Endothelial cell of umbilical vein (primary cell): Measurements from ENCODE around the gene FRS3. TPM values are rescaled to one million over a fixed set of nuclear protein-coding genes. Genes with fewer than 3 reads are reported as not detected.
A peak's percentile ranks its signal among the peaks of the same experiment; 100 is the strongest.

Experiments used
- BruUV-seq: library from RNA; stranded (reverse); fragments of 400-500 nt; replicated peaks from 2 replicates; lab custom pipeline; 2021; lab: Mats Ljungman, UMichigan
- CTCF ChIA-PET: fragments of 300-600, 350-600 bp; sonication (Branson Sonifier 250); formaldehyde crosslinking; loops from one replicate; lab custom pipeline; 2021; ENCODE audit warnings: antibody characterized with exemption, inconsistent platforms; lab: Charles Lee
- POLR2A ChIA-PET: fragments of 300-600, 350-600 bp; sonication (Branson Sonifier 250); formaldehyde crosslinking; loops from one replicate; lab custom pipeline; 2021; ENCODE audit warnings: antibody characterized with exemption, inconsistent platforms; lab: Charles Lee
- DNase-seq: peaks from one replicate; pipeline ENCODE4 v3.0.0-alpha.2; 2011; ENCODE audit warnings: low read depth, low spot score
- FAIRE-seq: peaks from 2 replicates; lab custom pipeline; 2011; peaks lifted over from hg19 to GRCh38; lab: Jason Lieb, UNC
- H2AFZ ChIP-seq: 2 replicates; pipeline ENCODE4 v1.6.0; 2012; ENCODE audit warnings: low read depth, low read length, control low read depth, inconsistent platforms
- H3K27ac ChIP-seq: 2 replicates; pipeline ENCODE4 v1.5.1; 2011; ENCODE audit warnings: low read depth, mild to moderate bottlenecking, control low read depth, low read length, moderate library complexity; ENCODE audit not compliant: insufficient read depth
- H3K27me3 ChIP-seq, 2 experiments: 2 replicates each; pipeline versions ENCODE4 v1.6.0 to v1.6.1; 2011; ENCODE audit warnings: low read length in 2 of 2, mixed read lengths in 1 of 2; ENCODE audit not compliant: control insufficient read depth in 2 of 2, insufficient read depth in 2 of 2
- H3K36me3 ChIP-seq, 2 experiments: 2 replicates in 1 of 2; 3 replicates in 1 of 2; pipeline ENCODE4 v1.5.1; 2011; ENCODE audit warnings: low read length in 2 of 2, mild to moderate bottlenecking in 1 of 2, moderate library complexity in 1 of 2; ENCODE audit not compliant: control insufficient read depth in 2 of 2, insufficient read depth in 2 of 2; ENCODE audit errors: extremely low read depth in 1 of 2
- H3K4me1 ChIP-seq: 3 replicates; pipeline ENCODE4 v1.5.1; 2011; ENCODE audit warnings: mild to moderate bottlenecking, low read length; ENCODE audit not compliant: control insufficient read depth, insufficient read depth; ENCODE audit errors: extremely low read depth
- H3K4me2 ChIP-seq: 2 replicates; pipeline ENCODE4 v1.6.1; 2011; ENCODE audit warnings: low read length, control low read depth, mixed read lengths; ENCODE audit not compliant: insufficient read depth
- H3K4me3 ChIP-seq, 3 experiments: fragments of 200-600 bp in 1 of 3; sonication (generic), shearing (Covaris generic) in 1 of 3; replicated peaks in 1 of 3; 2 replicates each; pipeline ENCODE4 v1.5.1; 2011 to 2016; ENCODE audit warnings: control low read depth in 3 of 3, low read length in 3 of 3, mild to moderate bottlenecking in 2 of 3, inconsistent platforms in 1 of 3, low read depth in 1 of 3, moderate library complexity in 1 of 3; ENCODE audit not compliant: insufficient read depth in 1 of 3
- H3K79me2 ChIP-seq: 2 replicates; pipeline ENCODE4 v1.6.0; 2012; ENCODE audit warnings: low read length, inconsistent platforms; ENCODE audit not compliant: control insufficient read depth, insufficient read depth
- H3K9ac ChIP-seq: replicated peaks from 2 replicates; pipeline ENCODE3; 2011; ENCODE audit warnings: low read length, control low read depth; ENCODE audit not compliant: insufficient read depth; ENCODE audit errors: extremely low read depth
- H3K9me1 ChIP-seq: replicated peaks from 3 replicates; pipeline ENCODE4 v1.6.0; 2011; ENCODE audit warnings: mild to moderate bottlenecking, low read length; ENCODE audit not compliant: control insufficient read depth, insufficient read depth; ENCODE audit errors: extremely low read depth
- H3K9me3 ChIP-seq: replicated peaks from 2 replicates; pipeline ENCODE4 v1.5.1; 2012; ENCODE audit warnings: low read length, inconsistent platforms; ENCODE audit not compliant: control insufficient read depth, insufficient read depth
- H4K20me1 ChIP-seq: replicated peaks from 2 replicates; pipeline ENCODE3; 2011; ENCODE audit warnings: mild to moderate bottlenecking, low read length; ENCODE audit not compliant: control insufficient read depth, insufficient read depth; ENCODE audit errors: extremely low read depth
- EZH2 ChIP-seq: IDR thresholded peaks from 2 replicates; pipeline ENCODE4 v1.6.1; 2012; ENCODE audit warnings: borderline replicate concordance, low read depth, mild to moderate bottlenecking, moderate library complexity, low read length, inconsistent platforms; ENCODE audit not compliant: severe bottlenecking
- FOS ChIP-seq: IDR thresholded peaks from 2 replicates; pipeline ENCODE4 v1.6.1; 2011; ENCODE audit warnings: mild to moderate bottlenecking, low read length, moderate library complexity, borderline replicate concordance; ENCODE audit not compliant: insufficient read depth
- GATA2 ChIP-seq: IDR thresholded peaks from 2 replicates; pipeline ENCODE4 v1.7.0; 2011; ENCODE audit warnings: low read depth, mild to moderate bottlenecking, moderate library complexity, mixed read lengths, low read length; ENCODE audit not compliant: insufficient read length, insufficient read depth
- JUN ChIP-seq: IDR thresholded peaks from 2 replicates; pipeline ENCODE4 v1.6.1; 2011; ENCODE audit warnings: borderline replicate concordance, low read depth; ENCODE audit not compliant: insufficient read length, insufficient read depth
- MYC ChIP-seq: IDR thresholded peaks from one replicate; pipeline ENCODE4 v1.6.1; 2011; ENCODE audit warnings: mild to moderate bottlenecking, low read depth, low read length
- POLR2A ChIP-seq: IDR thresholded peaks from 2 replicates; pipeline ENCODE4 v1.6.1; 2012; ENCODE audit warnings: low read depth, mild to moderate bottlenecking, control low read depth, low read length
- dilution Hi-C: fragments of 300-500 bp; cut with MboI; formaldehyde crosslinking; loops from one replicate; pipeline ENCODE4 v1.15.0; 2019; ENCODE audit warnings: low sequenced_read_pairs; ENCODE audit not compliant: extremely low pct_ligation_motif_present
- intact Hi-C: fragments of 100-400 bp; cut with micrococcal nuclease; formaldehyde crosslinking; loops from one replicate; pipeline ENCODE4 v1.10.0; 2022
- polyA plus RNA-seq, 4 experiments: library from polyadenylated mRNA; depleted of rRNA in 3 of 4; stranded (reverse) in 3 of 4; unstranded in 1 of 4; fragments of >200 nt; gene quantifications; 2 replicates each; pipeline versions ENCODE4 v1.2.1 to v1.2.3, GENCODE V29; 2011 to 2012; ENCODE audit warnings: missing spikeins in 1 of 4
- total RNA-seq: library from RNA; stranded (reverse); gene quantifications from 2 replicates; pipeline ENCODE4 v1.2.3, GENCODE V29; 2021
- TF ChIP-seq, protein P1 (sequence below), 2 donors: IDR thresholded peaks; 1 replicate in 1 of 2; 2 replicates in 1 of 2; pipeline ENCODE4 v1.5.1; 2011; ENCODE audit warnings: low read length in 2 of 2, mild to moderate bottlenecking in 2 of 2, moderate library complexity in 2 of 2, control low read depth in 1 of 2, inconsistent platforms in 1 of 2, low read depth in 1 of 2; ENCODE audit not compliant: insufficient read depth in 1 of 2; ENCODE audit errors: extremely low read depth in 1 of 2
- TF ChIP-seq, protein P2 (sequence below): IDR thresholded peaks from 2 replicates; pipeline ENCODE4 v1.6.1; 2011; ENCODE audit not compliant: insufficient read depth, insufficient read length

Gene FRS3
- total and polyA plus RNA-seq, 2 donors (not counting 3 experiments of a cell fraction or from before 2014, with no cell fraction given), result 5.2 to 5.3 TPM

DNA sequence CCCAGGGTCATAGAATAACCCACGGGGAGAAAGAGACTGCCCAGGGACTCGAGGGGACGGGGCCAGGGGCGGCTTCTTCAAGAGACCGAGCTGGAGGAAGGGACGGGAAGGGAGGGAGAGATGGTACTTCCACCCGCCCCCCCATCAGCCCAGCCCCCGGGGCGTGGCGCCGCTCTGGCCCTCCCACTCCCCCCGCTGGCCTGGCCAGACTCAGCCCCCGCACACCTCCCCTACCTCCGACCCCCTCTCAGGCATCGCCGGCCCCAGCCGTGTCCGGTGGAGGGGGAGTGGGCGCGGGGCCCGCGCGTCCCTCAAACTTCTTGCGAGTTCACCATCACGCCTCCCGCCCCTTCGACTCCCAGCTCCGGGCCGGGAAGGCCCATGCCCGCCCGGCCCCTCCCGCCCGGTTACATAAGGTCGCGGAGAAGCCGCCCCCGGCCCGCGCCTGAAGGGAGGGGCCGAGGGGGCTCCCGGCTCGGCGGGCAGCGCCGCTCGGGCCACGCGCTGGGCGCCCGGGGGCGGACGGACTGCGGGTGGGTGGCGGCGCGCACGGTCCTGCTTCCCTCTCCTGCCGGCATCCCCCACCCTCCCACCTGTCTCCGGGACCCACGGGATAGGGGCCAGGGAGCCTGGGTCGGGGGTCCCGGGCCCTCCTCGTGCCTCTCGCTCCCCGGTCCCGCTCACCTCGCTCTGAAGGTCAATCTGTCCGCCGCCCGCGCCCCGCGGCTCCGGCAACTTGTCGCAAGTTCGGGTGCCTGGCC lies 44.9 kb downstream of the FRS3 start:
- no peaks in the 10 kb centered on the region for H3K9me3 ChIP-seq
- H3K36me3 ChIP-seq, result no peaks in the 10 kb centered on the region
- dilution Hi-C loops (no loop called here), intact Hi-C loops (loop anchor here (1.0 to 2.0 kb wide), 3 partner anchors 28 to 52 kb away; partner anchors contain the start of gene TOMM6)
- peak overlapping the region; percentile 44 for H2AFZ ChIP-seq
- H4K20me1 ChIP-seq, result no peaks in the 10 kb centered on the region
- peak; percentile 72 for DNase-seq
- no peak for TF ChIP-seq POLR2A
- TF ChIP-seq, protein P1, sequence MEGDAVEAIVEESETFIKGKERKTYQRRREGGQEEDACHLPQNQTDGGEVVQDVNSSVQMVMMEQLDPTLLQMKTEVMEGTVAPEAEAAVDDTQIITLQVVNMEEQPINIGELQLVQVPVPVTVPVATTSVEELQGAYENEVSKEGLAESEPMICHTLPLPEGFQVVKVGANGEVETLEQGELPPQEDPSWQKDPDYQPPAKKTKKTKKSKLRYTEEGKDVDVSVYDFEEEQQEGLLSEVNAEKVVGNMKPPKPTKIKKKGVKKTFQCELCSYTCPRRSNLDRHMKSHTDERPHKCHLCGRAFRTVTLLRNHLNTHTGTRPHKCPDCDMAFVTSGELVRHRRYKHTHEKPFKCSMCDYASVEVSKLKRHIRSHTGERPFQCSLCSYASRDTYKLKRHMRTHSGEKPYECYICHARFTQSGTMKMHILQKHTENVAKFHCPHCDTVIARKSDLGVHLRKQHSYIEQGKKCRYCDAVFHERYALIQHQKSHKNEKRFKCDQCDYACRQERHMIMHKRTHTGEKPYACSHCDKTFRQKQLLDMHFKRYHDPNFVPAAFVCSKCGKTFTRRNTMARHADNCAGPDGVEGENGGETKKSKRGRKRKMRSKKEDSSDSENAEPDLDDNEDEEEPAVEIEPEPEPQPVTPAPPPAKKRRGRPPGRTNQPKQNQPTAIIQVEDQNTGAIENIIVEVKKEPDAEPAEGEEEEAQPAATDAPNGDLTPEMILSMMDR (IDR thresholded peaks at IDR 0.05; ENCODE audit: extremely low read depth in 1 of 2, insufficient read depth in 1 of 2, low read depth in 1 of 2, low read length in 2 of 2), result no peak
- no peak for TF ChIP-seq FOS
- no peak for TF ChIP-seq MYC
- TF ChIP-seq GATA2, result no peak
- TF ChIP-seq, protein P2, sequence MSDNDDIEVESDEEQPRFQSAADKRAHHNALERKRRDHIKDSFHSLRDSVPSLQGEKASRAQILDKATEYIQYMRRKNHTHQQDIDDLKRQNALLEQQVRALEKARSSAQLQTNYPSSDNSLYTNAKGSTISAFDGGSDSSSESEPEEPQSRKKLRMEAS, result no peak
- no peak for TF ChIP-seq JUN
- TF ChIP-seq EZH2, result no peak
- CTCF ChIA-PET, result interaction anchor here (0.7 to 2.5 kb wide), 22 partner anchors 11 to 186 kb away, joined by 3 to 19 read pairs (median 4); partner anchors contain the start of genes BYSL, FRS3, MED20 and TOMM6
- BruUV-seq, result no TSS peak
- H3K79me2 ChIP-seq, result no peaks in the 10 kb centered on the region
- no peaks in the 10 kb centered on the region for H3K9me1 ChIP-seq
- peak; percentile 60 for FAIRE-seq
- no peak overlapping the region for H3K27ac ChIP-seq
- H3K4me1 ChIP-seq, result peaks cover 20% of the 10 kb centered on the region
- H3K9ac ChIP-seq, result peak overlapping the region; percentile 4
- peak overlapping the region; percentile 1 for H3K4me2 ChIP-seq
- POLR2A ChIA-PET, result interaction anchor here (0.7 kb wide), 1 partner anchor 16 kb away, joined by 8 read pairs; no protein-coding TSS in a partner anchor
- H3K4me3 ChIP-seq, result peak overlapping the region; percentile 9 to 70 (median 24)
- H3K27me3 ChIP-seq, result no peaks in the 10 kb centered on the region
